ENCODE measurements around the gene UBE3A.

GRCh38 chr15:25331860-25332259, 107.0 kb downstream of the UBE3A start:
- TF ChIP-seq CTCF (IDR thresholded peaks at IDR 0.05): no peak
- no peak for TF ChIP-seq EP300 (IDR thresholded peaks at IDR 0.05)
- TF ChIP-seq POLR2AphosphoS5 (IDR thresholded peaks at IDR 0.05): no peak
- no peak for TF ChIP-seq POLR2A (IDR thresholded peaks at IDR 0.05; ENCODE audit: low read depth)

Data from esophagus muscularis mucosa (tissue), 4 donors.